ENCODE measurements around the gene MCEE.

GRCh38 chr2:71108091-71108490 is 21.9 kb downstream of the MCEE start:
- TF ChIP-seq CTCF (conservative IDR thresholded peaks at IDR 0.05) (no peak), EZH2 (IDR thresholded peaks at IDR 0.05; ENCODE audit: low read depth) (no peak)
